HUDEP-2 (cell line): ENCODE data around the gene CCDC88A.
A peak's percentile ranks its signal among the peaks of the same experiment; 100 is the strongest.
"Not testable (repeated sequence)": the region's sequence is repeated elsewhere in the genome, so short reads cannot be mapped to it uniquely, and the experiment has no call there.

ENCODE experiments used
- DNase-seq, 76 experiments: peaks; one replicate each; lab custom pipeline; 2025; ENCODE audit not compliant: unreplicated experiment in 76 of 76; lab: John Stamatoyannopoulos, UW

Gene CCDC88A

GRCh38 chr2:55419679-55420438, at the start of gene CCDC88A:
CCDC88A (minus strand) TSS chr2:55419856; CDS start chr2:55419079, 777 bp downstream.
- DNase-seq, result peak; percentile 31 to 97 (median 92)

GRCh38 chr2:55461679-55462078, 42.0 kb upstream of the CCDC88A start:
- no peak for DNase-seq

GRCh38 chr2:55460562-55460961, 40.9 kb upstream of the CCDC88A start:
- no peak for DNase-seq

GRCh38 chr2:55459714-55460274, 40.1 kb upstream of the CCDC88A start:
- peak in 1 of 76 experiments; percentile 2 for DNase-seq

- DNase-seq, result peak in 1 of 76 experiments; percentile 20
These were observed 39.6 kb upstream of the CCDC88A start for GRCh38 chr2:55459279-55459678.

GRCh38 chr2:55454121-55454520, 34.5 kb upstream of the CCDC88A start:
- DNase-seq, result no peak

- no peak for DNase-seq
These were observed 33.2 kb upstream of the CCDC88A start for GRCh38 chr2:55452879-55453278.

- DNase-seq, result no peak
These were observed 32.0 kb upstream of the CCDC88A start for GRCh38 chr2:55451699-55452098.

GRCh38 chr2:55450014-55450413, 30.4 kb upstream of the CCDC88A start:
- not testable (repeated sequence) for DNase-seq

- DNase-seq, result not testable (repeated sequence)
These were observed 22.5 kb upstream of the CCDC88A start for GRCh38 chr2:55442045-55442760.

- DNase-seq, result peak in 1 of 76 experiments; percentile 2
These were observed 21.7 kb upstream of the CCDC88A start for GRCh38 chr2:55441280-55441892.

GRCh38 chr2:55439101-55439397, 19.4 kb upstream of the CCDC88A start:
- no peak for DNase-seq

GRCh38 chr2:55438391-55439100, 18.9 kb upstream of the CCDC88A start:
- DNase-seq, result no peak

- DNase-seq, result no peak
These were observed 18.1 kb upstream of the CCDC88A start for GRCh38 chr2:55437515-55438390.

- peak in 5 of 76 experiments; percentile 5 to 29 (median 11) for DNase-seq
These were observed 12.4 kb upstream of the CCDC88A start for GRCh38 chr2:55431982-55432627.

- DNase-seq, result no peak
These were observed 10.7 kb upstream of the CCDC88A start for GRCh38 chr2:55430211-55430975.

GRCh38 chr2:55428258-55428657, 8.6 kb upstream of the CCDC88A start:
- no peak for DNase-seq

- DNase-seq, result peak in 3 of 76 experiments; percentile 13 to 29 (median 13)
These were observed 5.8 kb upstream of the CCDC88A start for GRCh38 chr2:55425431-55425831.
